Measurements from ENCODE around the gene CHAMP1. TPM values are rescaled to one million over a fixed set of nuclear protein-coding genes. Genes with fewer than 3 reads are reported as not detected.
"Not testable (repeated sequence)": the region's sequence is repeated elsewhere in the genome, so short reads cannot be mapped to it uniquely, and the experiment has no call there.

The CHAMP1 gene
- total RNA-seq, 1 donor from 2014 or later: 17.1 TPM

- no peak for DNase-seq (ENCODE audit: low spot score in 2 of 2)
- intact Hi-C loops (cut with DNase I): no loop called here
- H3K4me3 ChIP-seq: no peak overlapping the region
- TF ChIP-seq CTCF (IDR thresholded peaks at IDR 0.05): no peak
- H3K27ac ChIP-seq: no peak overlapping the region
- H3K36me3 ChIP-seq: peaks cover 51 to 65% of the 10 kb centered on the region in 2 donors
- H3K27me3 ChIP-seq: no peaks in the 10 kb centered on the region
- H3K4me1 ChIP-seq: no peaks in the 10 kb centered on the region
- no peaks in the 10 kb centered on the region for H3K9me3 ChIP-seq
Observed at GRCh38 chr13:114325729-114326128, 11.4 kb downstream of the CHAMP1 start.

- H3K27me3 ChIP-seq: no peaks in the 10 kb centered on the region
- H3K4me1 ChIP-seq: no peaks in the 10 kb centered on the region
- no peak for DNase-seq (ENCODE audit: low spot score in 2 of 2)
- intact Hi-C loops (cut with DNase I): no loop called here
- H3K9me3 ChIP-seq: no peaks in the 10 kb centered on the region
- peaks cover 28 to 44% of the 10 kb centered on the region in 2 donors for H3K36me3 ChIP-seq
- H3K27ac ChIP-seq: no peak overlapping the region
- H3K4me3 ChIP-seq: no peak overlapping the region
- no peak for TF ChIP-seq CTCF (IDR thresholded peaks at IDR 0.05)
Observed at GRCh38 chr13:114328034-114328433, 13.7 kb downstream of the CHAMP1 start.

GRCh38 chr13:114328595-114328994 lies 14.3 kb downstream of the CHAMP1 start:
- intact Hi-C loops (cut with DNase I): no loop called here
- H3K9me3 ChIP-seq: no peaks in the 10 kb centered on the region
- peaks cover 22 to 38% of the 10 kb centered on the region in 2 donors for H3K36me3 ChIP-seq
- no peaks in the 10 kb centered on the region for H3K4me1 ChIP-seq
- no peak overlapping the region for H3K27ac ChIP-seq
- no peak for DNase-seq (ENCODE audit: low spot score in 2 of 2)
- H3K4me3 ChIP-seq: no peak overlapping the region
- no peaks in the 10 kb centered on the region for H3K27me3 ChIP-seq
- no peak for TF ChIP-seq CTCF (IDR thresholded peaks at IDR 0.05)

- Histone ChIP-seq H3K36me3 (peaks cover 7 to 23% of the 10 kb centered on the region in 2 donors), H3K4me1 (no peaks in the 10 kb centered on the region), H3K9me3 (no peaks in the 10 kb centered on the region), H3K27me3 (no peaks in the 10 kb centered on the region), H3K4me3 (no peak overlapping the region), H3K27ac (no peak overlapping the region)
- TF ChIP-seq CTCF (IDR thresholded peaks at IDR 0.05): no peak
- intact Hi-C loops (cut with DNase I): no loop called here
- DNase-seq (ENCODE audit: low spot score in 2 of 2): no peak
Observed at GRCh38 chr13:114330086-114330485, 15.8 kb downstream of the CHAMP1 start.

- intact Hi-C loops (cut with DNase I); H3K27me3 ChIP-seq; H3K9me3 ChIP-seq; H3K4me3 ChIP-seq; DNase-seq (ENCODE audit: low spot score in 2 of 2); H3K27ac ChIP-seq; H3K36me3 ChIP-seq; H3K4me1 ChIP-seq: not testable (repeated sequence)
Observed at GRCh38 chr13:114333881-114334280, 19.6 kb downstream of the CHAMP1 start.

- Histone ChIP-seq H3K36me3 (no peaks in the 10 kb centered on the region), H3K27me3 (no peaks in the 10 kb centered on the region), H3K9me3 (no peaks in the 10 kb centered on the region), H3K4me3 (no peak overlapping the region), H3K27ac (no peak overlapping the region), H3K4me1 (no peaks in the 10 kb centered on the region)
- intact Hi-C loops (cut with DNase I): no loop called here
- DNase-seq (ENCODE audit: low spot score in 2 of 2): no peak
- no peak for TF ChIP-seq CTCF (IDR thresholded peaks at IDR 0.05)
Observed at GRCh38 chr13:114334305-114335053, 20.2 kb downstream of the CHAMP1 start.

GRCh38 chr13:114336457-114336856 lies 22.2 kb downstream of the CHAMP1 start:
- DNase-seq (ENCODE audit: low spot score in 2 of 2); intact Hi-C loops (cut with DNase I); H3K4me1 ChIP-seq; H3K36me3 ChIP-seq; H3K9me3 ChIP-seq; H3K4me3 ChIP-seq; H3K27ac ChIP-seq; H3K27me3 ChIP-seq: not testable (repeated sequence)

All from ascending aorta (tissue), 2 donors.